Transverse colon (tissue), 4 donors: Measurements from ENCODE around the gene TAF6L. TPM values are rescaled to one million over a fixed set of nuclear protein-coding genes. Genes with fewer than 3 reads are reported as not detected.
"Not testable (repeated sequence)": the region's sequence is repeated elsewhere in the genome, so short reads cannot be mapped to it uniquely, and the experiment has no call there.

ENCODE experiments used
- DNase-seq: peaks from one replicate; pipeline ENCODE4 v3.0.0-alpha.2; 2019
- H3K27ac ChIP-seq, 4 donors: fragments of 200-600 bp; sonication (generic); 2 replicates each; pipeline ENCODE4 v1.5.1; 2016 to 2018; ENCODE audit warnings: inconsistent platforms in 4 of 4
- H3K27me3 ChIP-seq: fragments of 200-600 bp; sonication (generic); 2 replicates; pipeline ENCODE4 v1.5.1; 2017; ENCODE audit warnings: inconsistent platforms
- H3K36me3 ChIP-seq, 4 donors: fragments of 200-600 bp; sonication (generic); 2 replicates each; pipeline ENCODE4 v1.5.1; 2017 to 2019; ENCODE audit warnings: inconsistent platforms in 4 of 4
- H3K4me1 ChIP-seq, 4 donors: fragments of 200-600 bp; sonication (generic); 2 replicates each; pipeline ENCODE4 v1.5.1; 2017 to 2020; ENCODE audit warnings: inconsistent platforms in 4 of 4
- H3K4me3 ChIP-seq, 4 donors: fragments of 200-600 bp; sonication (generic); 1 replicate in 1 of 4; 2 replicates in 3 of 4; pipeline versions ENCODE4 v1.5.1 to v1.6.1; 2017 to 2019; ENCODE audit warnings: inconsistent platforms in 4 of 4
- H3K9me3 ChIP-seq, 2 donors: fragments of 200-600 bp; sonication (generic); 2 replicates each; pipeline ENCODE4 v1.5.1; 2017 to 2019; ENCODE audit warnings: inconsistent platforms in 2 of 2
- CTCF ChIP-seq, 5 experiments: fragments of 200-600 bp in 3 of 5; fragments of 450-650 bp in 2 of 5; sonication (generic) in 3 of 5; IDR thresholded peaks; 1 replicate in 2 of 5; 2 replicates in 3 of 5; pipeline ENCODE4 v1.5.1; 2016 to 2017; ENCODE audit warnings: antibody characterized with exemption in 5 of 5, inconsistent platforms in 3 of 5, mild to moderate bottlenecking in 2 of 5, moderate library complexity in 1 of 5
- EP300 ChIP-seq: sonication (generic); formaldehyde crosslinking; IDR thresholded peaks from one replicate; pipeline ENCODE4 v1.6.1; 2017; ENCODE audit warnings: antibody characterized with exemption, low read depth
- POLR2A ChIP-seq: fragments of 450-650 bp; IDR thresholded peaks from one replicate; pipeline ENCODE4 v1.6.1; 2016; ENCODE audit warnings: antibody characterized with exemption, mild to moderate bottlenecking, moderate library complexity
- POLR2AphosphoS5 ChIP-seq, 3 donors: sonication (generic); formaldehyde crosslinking; IDR thresholded peaks; one replicate each; pipeline ENCODE4 v1.6.1; 2016; ENCODE audit warnings: antibody characterized with exemption in 3 of 3
- WGBS, 2 donors: methylation state at CpG; one replicate each; pipeline ENCODE4 v1.1.5; 2018; ENCODE audit warnings: low coverage in 1 of 2; 5-methylcytosine and 5-hydroxymethylcytosine counted together
- in situ Hi-C, 4 donors: fragments of 200-750 bp; cut with MboI; loops; one replicate each; pipeline versions ENCODE4 v1.15.0 to v1.15.1; 2017; ENCODE audit warnings: low sequenced_read_pairs in 3 of 4, low pct_ligation_motif_present in 1 of 4, low pct_unique_long_range_greater_than_20kb in 1 of 4
- intact Hi-C: fragments of 100-400 bp; cut with DNase I; formaldehyde crosslinking; loops from one replicate; pipeline ENCODE4 v1.15.1; 2023; ENCODE audit warnings: low total_unique reads
- total RNA-seq, 4 donors: library from RNA; depleted of rRNA; stranded (reverse); fragments of >200 nt; gene quantifications; one replicate each; pipeline ENCODE4 v1.1.0, GENCODE V29; 2016

The TAF6L gene
- total RNA-seq, 4 donors from 2014 or later, result 18.9 to 234 (median 22.8) TPM

GRCh38 chr11:62753736-62754603 lies 17.2 kb upstream of the TAF6L start, which contains the start of gene ZBTB3:
TSS of gene ZBTB3 (minus strand) at chr11:62754160. CDS start at chr11:62753664, 496 bp downstream.
- Histone ChIP-seq H3K4me3 (peak within 1 kb of the TSS; percentile 58 to 71 (median 62)), H3K27ac (peak within 1 kb of the TSS; percentile 83 to 95 (median 90))

GRCh38 chr11:62755086-62755615 lies 16.0 kb upstream of the TAF6L start:
- peaks cover 0 to 4% (median 0%) of the 10 kb centered on the region in 4 donors for H3K36me3 ChIP-seq
- intact Hi-C loops, result no loop called here
- H3K9me3 ChIP-seq, result no peaks in the 10 kb centered on the region
- in situ Hi-C loops, result no loop called here
- no peak for DNase-seq
- H3K4me3 ChIP-seq, result no peak overlapping the region
- no peak overlapping the region for H3K27ac ChIP-seq
- peaks cover 0 to 34% (median 15%) of the 10 kb centered on the region in 4 donors for H3K4me1 ChIP-seq
- H3K27me3 ChIP-seq, result no peaks in the 10 kb centered on the region
- TF ChIP-seq POLR2AphosphoS5 (IDR thresholded peaks at IDR 0.05) (no peak), EP300 (no peak), CTCF (IDR thresholded peaks at IDR 0.05) (no peak), POLR2A (no peak)
- WGBS, 2 donors, result 65% methylated on average over 10 of the region's 10 CpGs; no CpG with 5 or more reads in 1 of the 2 donors

More at GRCh38 chr11:62753736-62754603, 17.2 kb upstream of the TAF6L start, which contains the start of gene ZBTB3:
- no peaks in the 10 kb centered on the region for H3K27me3 ChIP-seq
- H3K4me1 ChIP-seq, result peaks cover 0 to 35% (median 15%) of the 10 kb centered on the region in 4 donors
- peak; percentile 98 for DNase-seq
- in situ Hi-C loops, result no loop called here
- H3K36me3 ChIP-seq, result peaks cover 0 to 4% (median 0%) of the 10 kb centered on the region in 4 donors
- TF ChIP-seq CTCF (IDR thresholded peaks at IDR 0.05), result peak in 2 of 5 experiments; percentile 49 to 67
- TF ChIP-seq EP300, result no peak
- TF ChIP-seq POLR2AphosphoS5 (IDR thresholded peaks at IDR 0.05), result peak; percentile 74 to 90 (median 90)
- TF ChIP-seq POLR2A, result peak; percentile 94
- H3K9me3 ChIP-seq, result no peaks in the 10 kb centered on the region
- WGBS, 2 donors, result 0 to 1% methylated on average over 9 to 47 of the region's 47 CpGs
- intact Hi-C loops, result no loop called here

DNA sequence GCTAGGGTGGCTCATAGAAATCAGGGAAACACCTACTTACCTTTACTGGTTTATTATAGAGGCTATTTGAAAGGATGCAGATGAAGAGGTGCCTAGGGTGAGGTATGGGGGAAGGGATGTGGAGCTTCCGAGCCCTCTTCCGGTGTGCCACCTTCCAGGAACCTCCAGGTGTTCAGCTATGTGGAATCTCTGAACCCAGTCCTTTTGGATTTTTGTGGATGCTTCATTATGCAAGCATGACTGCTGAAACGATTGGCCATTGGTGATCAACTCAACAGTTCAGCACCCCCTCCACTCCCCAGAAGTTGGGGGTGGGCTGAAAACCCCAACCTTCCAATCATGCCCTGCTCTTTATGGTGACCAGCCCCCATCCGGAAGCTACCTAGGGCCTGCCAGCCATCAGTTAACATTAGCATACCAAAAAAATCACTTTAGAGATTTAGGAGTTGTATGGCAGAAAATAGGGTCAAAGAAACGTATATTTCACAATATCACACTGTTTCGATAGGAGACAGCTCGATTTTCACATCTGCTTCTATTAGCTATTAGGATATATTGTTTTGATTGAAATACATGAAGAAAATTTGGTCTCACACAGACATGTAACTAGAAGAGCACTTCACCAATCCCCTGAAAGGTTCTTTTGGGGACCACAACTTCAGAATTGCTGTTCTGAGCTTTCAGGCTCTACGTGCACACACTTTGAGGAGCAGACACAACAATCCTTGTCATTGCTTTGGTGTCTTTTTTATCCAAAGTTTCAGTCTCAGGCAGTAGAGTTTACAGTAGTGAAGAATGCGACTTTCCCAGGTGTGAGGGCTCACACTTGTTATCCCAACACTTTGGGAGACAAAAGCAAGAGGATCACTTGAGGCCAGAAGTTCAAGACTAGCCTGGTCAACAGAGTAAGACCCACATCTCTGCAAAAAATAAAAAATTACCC lies 13.1 kb upstream of the TAF6L start:
- Histone ChIP-seq H3K27ac (no peak overlapping the region), H3K36me3 (no peaks in the 10 kb centered on the region), H3K27me3 (no peaks in the 10 kb centered on the region), H3K4me1 (peaks cover 10 to 26% (median 21%) of the 10 kb centered on the region in 4 donors), H3K9me3 (no peaks in the 10 kb centered on the region), H3K4me3 (no peak overlapping the region)
- no peak for DNase-seq
- in situ Hi-C loops (no loop called here), intact Hi-C loops (no loop called here)
- WGBS, 2 donors, result 51 to 76% methylated on average over 4 to 9 of the region's 9 CpGs
- no peak for TF ChIP-seq EP300
- TF ChIP-seq POLR2A, result no peak
- no peak for TF ChIP-seq POLR2AphosphoS5 (IDR thresholded peaks at IDR 0.05)
- TF ChIP-seq CTCF (IDR thresholded peaks at IDR 0.05), result no peak

DNA sequence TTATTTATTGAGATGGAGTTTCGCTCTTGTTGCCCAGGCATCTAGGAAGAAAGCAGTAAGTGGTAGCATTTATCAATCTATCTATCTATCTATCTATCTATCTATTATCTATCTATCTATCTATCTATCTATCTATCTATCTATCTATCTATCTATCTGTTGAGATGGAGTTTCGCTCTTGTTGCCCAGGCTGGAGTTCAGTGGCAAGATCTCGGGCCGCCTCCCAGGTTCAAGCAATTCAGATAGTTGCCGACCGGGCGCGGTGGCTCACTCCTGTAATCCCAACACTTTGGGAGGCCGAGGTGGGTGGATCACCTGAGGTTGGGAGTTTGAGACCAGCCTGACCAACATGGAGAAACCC lies 10.3 kb upstream of the TAF6L start:
- WGBS, 2 donors, result 29 to 100% methylated on average over 2 to 9 of the region's 9 CpGs
- in situ Hi-C loops, DNase-seq, H3K36me3 ChIP-seq, intact Hi-C loops, H3K9me3 ChIP-seq, H3K27me3 ChIP-seq: not testable (repeated sequence)
- Histone ChIP-seq H3K4me1 (peaks cover 10 to 23% (median 12%) of the 10 kb centered on the region in 4 donors), H3K27ac (peak overlapping the region; percentile 88 to 90 (median 88)), H3K4me3 (peak overlapping the region in 3 of 4 donors; percentile 54 to 74 (median 67))
